Omental fat pad (tissue), 4 donors: ENCODE measurements around the gene PMAIP1. TPM values are rescaled to one million over a fixed set of nuclear protein-coding genes. Genes with fewer than 3 reads are reported as not detected.

Experiments used
- ATAC-seq: fragments of 150-250 bp; one replicate; pipeline ENCODE4 v1.9.1; 2016; ENCODE audit warnings: mild to moderate bottlenecking, moderate library complexity; ENCODE audit not compliant: low FRiP score
- DNase-seq: peaks from one replicate; pipeline ENCODE4 v3.0.0-alpha.2; 2019; ENCODE audit warnings: low spot score
- CTCF ChIP-seq, 3 donors: fragments of 450-650 bp; IDR thresholded peaks; one replicate each; pipeline ENCODE4 v1.5.1; 2016 to 2017; ENCODE audit warnings: antibody characterized with exemption in 3 of 3, mild to moderate bottlenecking in 3 of 3, moderate library complexity in 2 of 3
- total RNA-seq, 4 donors: library from RNA; depleted of rRNA; stranded (reverse); fragments of >200 nt; gene quantifications; one replicate each; pipeline ENCODE4 v1.1.0, GENCODE V29; 2016

The PMAIP1 gene
- total RNA-seq, 4 donors from 2014 or later, result 1.3 to 5.4 (median 2.8) TPM; not detected in 1

GRCh38 chr18:59941331-59941730 is 41.5 kb downstream of the PMAIP1 start:
- DNase-seq (no peak), ATAC-seq (no peak)

GRCh38 chr18:59942601-59943000 is 42.8 kb downstream of the PMAIP1 start:
- TF ChIP-seq CTCF (IDR thresholded peaks at IDR 0.05), result no peak
- DNase-seq (no peak), ATAC-seq (no peak)

More at GRCh38 chr18:59941331-59941730, 41.5 kb downstream of the PMAIP1 start:
- TF ChIP-seq CTCF (IDR thresholded peaks at IDR 0.05), result no peak

- TF ChIP-seq CTCF (IDR thresholded peaks at IDR 0.05), result no peak
- no peak for DNase-seq
- no peak for ATAC-seq
These were observed 45.7 kb downstream of the PMAIP1 start for GRCh38 chr18:59945544-59945943.

- DNase-seq, result no peak
- no peak for TF ChIP-seq CTCF (IDR thresholded peaks at IDR 0.05)
- ATAC-seq, result no peak
These were observed 50.6 kb downstream of the PMAIP1 start for GRCh38 chr18:59950215-59950944.

GRCh38 chr18:59951591-59951990 is 51.8 kb downstream of the PMAIP1 start:
- DNase-seq, result no peak
- TF ChIP-seq CTCF (IDR thresholded peaks at IDR 0.05), result no peak
- ATAC-seq, result no peak

GRCh38 chr18:59952283-59953007 is 52.6 kb downstream of the PMAIP1 start:
- DNase-seq (no peak), ATAC-seq (no peak)
- TF ChIP-seq CTCF (IDR thresholded peaks at IDR 0.05), result no peak

Other genes with a start within 250 kb of the PMAIP1 start
- 10 to 100 TPM in 2 of 4 donors, 1 to 10 TPM in 2; 1.3 to 30.2 (median 8.0) TPM for gene CCBE1, start 202.6 kb upstream of the PMAIP1 start, total RNA-seq